ENCODE data around the gene GPD1.

Gene GPD1

DNA sequence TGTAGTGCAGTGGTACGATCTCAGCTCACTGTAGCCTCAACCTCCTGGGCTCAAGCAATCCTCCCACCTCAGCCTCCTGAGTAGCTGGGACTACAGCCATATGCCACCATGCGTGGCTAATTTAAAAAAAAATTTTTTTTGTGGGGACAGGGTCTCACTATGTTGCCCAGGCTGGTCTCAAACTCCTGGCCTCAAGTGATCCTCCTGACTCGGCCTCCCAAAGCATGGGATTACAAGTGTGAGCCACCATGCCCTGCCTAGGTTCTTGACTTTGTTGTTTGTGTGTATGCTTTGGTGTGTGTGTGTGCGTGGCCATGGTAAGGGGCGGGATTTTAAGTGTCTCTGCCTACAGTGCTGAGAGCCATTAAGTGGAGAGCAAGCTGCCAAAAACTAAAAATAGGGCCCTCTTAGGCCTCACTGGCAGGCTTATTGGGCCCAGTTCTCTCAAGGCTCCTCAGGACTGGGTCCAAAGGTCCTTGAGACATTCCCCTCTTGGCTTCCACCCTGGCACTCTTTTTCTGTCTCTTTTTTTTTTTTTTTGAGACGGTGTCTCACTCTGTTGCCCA, 13.3 kb downstream of the GPD1 start:
- no peak for TF ChIP-seq POLR2AphosphoS5 (IDR thresholded peaks at IDR 0.05; ENCODE audit: borderline replicate concordance, low read depth, low read length)
- no peak for TF ChIP-seq EZH2 (IDR thresholded peaks at IDR 0.05)
- TF ChIP-seq FOXP2 (optimal IDR thresholded peaks at IDR 0.05; ENCODE audit: control extremely low read depth, extremely low read length, insufficient read depth) = no peak

GRCh38 chr12:50119387-50119786, 15.6 kb downstream of the GPD1 start:
- H3K9ac ChIP-seq (ENCODE audit: insufficient read length) = no peak overlapping the region
- TF ChIP-seq POLR2AphosphoS5 (IDR thresholded peaks at IDR 0.05; ENCODE audit: borderline replicate concordance, low read depth, low read length) (no peak), FOXP2 (optimal IDR thresholded peaks at IDR 0.05; ENCODE audit: control extremely low read depth, extremely low read length, insufficient read depth) (no peak), EZH2 (IDR thresholded peaks at IDR 0.05) (no peak)
- no peak overlapping the region for H3K4me3 ChIP-seq
- no peaks in the 10 kb centered on the region for H3K9me3 ChIP-seq (ENCODE audit: low read depth, low read length)
- H3K36me3 ChIP-seq (ENCODE audit: insufficient read depth, low read length) = no peaks in the 10 kb centered on the region; the same call in 1 of the 2 replicates
- no peak for DNase-seq (ENCODE audit: low read depth, low spot score)
- no peak overlapping the region for H3K27ac ChIP-seq

More for the DNA sequence above, 13.3 kb downstream of the GPD1 start:
- H3K9ac ChIP-seq (ENCODE audit: insufficient read length) = no peak overlapping the region
- H3K4me3 ChIP-seq = no peak overlapping the region
- no peaks in the 10 kb centered on the region; the same call in 1 of the 2 replicates for H3K36me3 ChIP-seq (ENCODE audit: insufficient read depth, low read length)
- H3K27ac ChIP-seq = no peak overlapping the region
- no peak for DNase-seq (ENCODE audit: low read depth, low spot score)
- H3K9me3 ChIP-seq (ENCODE audit: low read depth, low read length) = no peaks in the 10 kb centered on the region

GRCh38 chr12:50120521-50120920, 16.7 kb downstream of the GPD1 start:
- Histone ChIP-seq H3K9me3 (ENCODE audit: low read depth, low read length) (no peaks in the 10 kb centered on the region), H3K27ac (no peak overlapping the region), H3K36me3 (ENCODE audit: insufficient read depth, low read length) (no peaks in the 10 kb centered on the region; the same call in 1 of the 2 replicates), H3K9ac (ENCODE audit: insufficient read length) (no peak overlapping the region), H3K4me3 (no peak overlapping the region)
- DNase-seq (ENCODE audit: low read depth, low spot score) = no peak
- TF ChIP-seq FOXP2 (optimal IDR thresholded peaks at IDR 0.05; ENCODE audit: control extremely low read depth, extremely low read length, insufficient read depth) (no peak), POLR2AphosphoS5 (IDR thresholded peaks at IDR 0.05; ENCODE audit: borderline replicate concordance, low read depth, low read length) (no peak), EZH2 (IDR thresholded peaks at IDR 0.05) (no peak)

DNA sequence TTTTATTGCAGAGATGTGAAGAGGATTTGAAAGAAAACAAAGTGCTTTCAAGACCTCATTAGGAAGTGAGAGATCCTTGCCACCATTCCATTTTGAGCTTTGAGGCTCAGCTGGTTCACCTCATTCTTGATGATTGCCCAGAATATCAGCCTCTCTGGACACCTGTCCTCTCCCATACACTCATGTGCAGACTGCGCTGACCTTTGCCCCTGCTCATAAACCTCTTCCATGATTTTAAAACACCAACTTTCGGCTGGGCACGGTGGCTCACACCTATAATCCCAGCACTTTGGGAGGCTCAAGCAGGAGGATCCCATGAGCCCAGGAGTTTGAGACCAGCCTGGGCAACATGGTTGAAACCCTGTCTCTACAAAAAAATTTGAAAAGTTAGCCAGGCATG, 17.1 kb downstream of the GPD1 start:
- TF ChIP-seq POLR2AphosphoS5 (IDR thresholded peaks at IDR 0.05; ENCODE audit: borderline replicate concordance, low read depth, low read length) (no peak), FOXP2 (optimal IDR thresholded peaks at IDR 0.05; ENCODE audit: control extremely low read depth, extremely low read length, insufficient read depth) (no peak), EZH2 (IDR thresholded peaks at IDR 0.05) (no peak)
- Histone ChIP-seq H3K9ac (ENCODE audit: insufficient read length) (no peak overlapping the region), H3K4me3 (no peak overlapping the region), H3K27ac (no peak overlapping the region), H3K9me3 (ENCODE audit: low read depth, low read length) (no peaks in the 10 kb centered on the region), H3K36me3 (ENCODE audit: insufficient read depth, low read length) (no peaks in the 10 kb centered on the region; the same call in none of the 2 replicates)
- DNase-seq (ENCODE audit: low read depth, low spot score) = no peak

GRCh38 chr12:50121641-50122040, 17.8 kb downstream of the GPD1 start:
- Histone ChIP-seq H3K9me3 (ENCODE audit: low read depth, low read length) (no peaks in the 10 kb centered on the region), H3K9ac (ENCODE audit: insufficient read length) (no peak overlapping the region), H3K36me3 (ENCODE audit: insufficient read depth, low read length) (no peaks in the 10 kb centered on the region; the same call in none of the 2 replicates), H3K4me3 (no peak overlapping the region), H3K27ac (no peak overlapping the region)
- TF ChIP-seq POLR2AphosphoS5 (IDR thresholded peaks at IDR 0.05; ENCODE audit: borderline replicate concordance, low read depth, low read length) (no peak), FOXP2 (optimal IDR thresholded peaks at IDR 0.05; ENCODE audit: control extremely low read depth, extremely low read length, insufficient read depth) (no peak), EZH2 (IDR thresholded peaks at IDR 0.05) (no peak)
- DNase-seq (ENCODE audit: low read depth, low spot score) = no peak

DNA sequence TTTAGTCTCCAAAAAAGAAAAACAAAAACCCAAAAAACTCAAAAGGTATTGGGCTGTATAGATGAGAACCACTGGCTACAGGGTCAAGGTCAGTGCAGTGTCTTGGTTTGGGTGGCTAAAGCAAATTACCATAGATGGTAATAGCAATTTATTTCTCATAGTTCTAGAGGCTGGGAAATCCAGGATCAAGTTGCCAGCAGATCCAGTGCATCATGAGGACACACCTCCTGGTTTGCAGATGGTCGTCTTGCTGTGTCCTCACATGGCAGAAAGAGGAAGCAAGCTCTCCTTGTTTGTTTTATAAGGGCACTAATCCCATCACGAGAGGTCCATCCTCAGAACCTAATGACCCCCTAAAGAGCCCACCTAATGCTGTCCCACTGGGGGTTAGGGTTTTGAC, 19.4 kb downstream of the GPD1 start:
- Histone ChIP-seq H3K27ac (no peak overlapping the region), H3K36me3 (ENCODE audit: insufficient read depth, low read length) (no peaks in the 10 kb centered on the region; the same call in none of the 2 replicates), H3K4me3 (no peak overlapping the region), H3K9ac (ENCODE audit: insufficient read length) (no peak overlapping the region), H3K9me3 (ENCODE audit: low read depth, low read length) (no peaks in the 10 kb centered on the region)
- TF ChIP-seq EZH2 (IDR thresholded peaks at IDR 0.05) = no peak
- no peak for TF ChIP-seq POLR2AphosphoS5 (IDR thresholded peaks at IDR 0.05; ENCODE audit: borderline replicate concordance, low read depth, low read length)
- TF ChIP-seq FOXP2 (optimal IDR thresholded peaks at IDR 0.05; ENCODE audit: control extremely low read depth, extremely low read length, insufficient read depth) = no peak
- no peak for DNase-seq (ENCODE audit: low read depth, low spot score)

- H3K9me3 ChIP-seq (ENCODE audit: low read depth, low read length) = no peaks in the 10 kb centered on the region
Observed at GRCh38 chr12:50127546-50127945, 23.7 kb downstream of the GPD1 start.

GRCh38 chr12:50129290-50129689, 25.5 kb downstream of the GPD1 start:
- no peak overlapping the region for H3K27ac ChIP-seq
- no peak for DNase-seq (ENCODE audit: low read depth, low spot score)
- H3K4me3 ChIP-seq = no peak overlapping the region
- H3K9me3 ChIP-seq (ENCODE audit: low read depth, low read length) = no peaks in the 10 kb centered on the region
- H3K9ac ChIP-seq (ENCODE audit: insufficient read length) = no peak overlapping the region
- no peak for TF ChIP-seq EZH2 (IDR thresholded peaks at IDR 0.05)
- TF ChIP-seq POLR2AphosphoS5 (IDR thresholded peaks at IDR 0.05; ENCODE audit: borderline replicate concordance, low read depth, low read length) = no peak
- no peak for TF ChIP-seq FOXP2 (optimal IDR thresholded peaks at IDR 0.05; ENCODE audit: control extremely low read depth, extremely low read length, insufficient read depth)
- peaks cover 30% of the 10 kb centered on the region for H3K36me3 ChIP-seq (ENCODE audit: insufficient read depth, low read length)

More at GRCh38 chr12:50127546-50127945, 23.7 kb downstream of the GPD1 start:
- TF ChIP-seq FOXP2 (optimal IDR thresholded peaks at IDR 0.05; ENCODE audit: control extremely low read depth, extremely low read length, insufficient read depth) = no peak
- no peak for TF ChIP-seq EZH2 (IDR thresholded peaks at IDR 0.05)
- no peak for TF ChIP-seq POLR2AphosphoS5 (IDR thresholded peaks at IDR 0.05; ENCODE audit: borderline replicate concordance, low read depth, low read length)
- Histone ChIP-seq H3K27ac (no peak overlapping the region), H3K4me3 (no peak overlapping the region), H3K9ac (ENCODE audit: insufficient read length) (no peak overlapping the region), H3K36me3 (ENCODE audit: insufficient read depth, low read length) (peaks cover 18% of the 10 kb centered on the region)
- DNase-seq (ENCODE audit: low read depth, low spot score) = no peak

Data from SK-N-MC (cell line).